Stomach (tissue), 9 donors: ENCODE data around the gene XXYLT1. TPM values are rescaled to one million over a fixed set of nuclear protein-coding genes. Genes with fewer than 3 reads are reported as not detected.

ENCODE experiments used
- DNase-seq, 2 donors: peaks; one replicate each; pipeline versions ENCODE4 v3.0.0 to v3.0.0-alpha.2; 2013 to 2019
- H3K27ac ChIP-seq, 5 donors: fragments of 200-600 bp in 4 of 5; sonication (generic) in 4 of 5; one replicate each; pipeline ENCODE4 v1.5.1; 2013 to 2019; ENCODE audit warnings: mild to moderate bottlenecking in 1 of 5, moderate library complexity in 1 of 5
- H3K27me3 ChIP-seq, 3 donors: fragments of 200-600 bp; sonication (generic); one replicate each; pipeline ENCODE4 v1.5.1; 2017 to 2019; ENCODE audit warnings: mixed run types in 1 of 3
- H3K36me3 ChIP-seq, 4 donors: fragments of 200-600 bp; sonication (generic); 1 replicate in 3 of 4; 2 replicates in 1 of 4; pipeline ENCODE4 v1.5.1; 2016 to 2019
- H3K4me1 ChIP-seq, 4 donors: fragments of 200-600 bp; sonication (generic); one replicate each; pipeline ENCODE4 v1.5.1; 2016 to 2019
- H3K4me3 ChIP-seq, 4 donors: fragments of 200-600 bp; sonication (generic) in 3 of 4; one replicate each; pipeline ENCODE4 v1.5.1; 2016 to 2019; ENCODE audit warnings: mild to moderate bottlenecking in 1 of 4
- H3K9me3 ChIP-seq, 4 donors: fragments of 200-600 bp; sonication (generic); one replicate each; pipeline ENCODE4 v1.5.1; 2016 to 2019
- CTCF ChIP-seq, 7 experiments: fragments of 450-650 bp in 4 of 7; fragments of 200-600 bp in 3 of 7; sonication (generic) in 3 of 7; IDR thresholded peaks; one replicate each; pipeline ENCODE4 v1.5.1; 2016 to 2019; ENCODE audit warnings: antibody characterized with exemption in 7 of 7, control low read depth in 2 of 7, mild to moderate bottlenecking in 1 of 7
- EP300 ChIP-seq: sonication (generic); formaldehyde crosslinking; IDR thresholded peaks from one replicate; pipeline ENCODE4 v1.6.1; 2017; ENCODE audit warnings: antibody characterized with exemption
- POLR2A ChIP-seq, 4 donors: fragments of 450-650 bp; IDR thresholded peaks; one replicate each; pipeline ENCODE4 v1.6.1; 2016; ENCODE audit warnings: antibody characterized with exemption in 4 of 4, control low read depth in 2 of 4, mild to moderate bottlenecking in 1 of 4, moderate library complexity in 1 of 4
- POLR2AphosphoS5 ChIP-seq, 3 donors: sonication (generic); formaldehyde crosslinking; IDR thresholded peaks; one replicate each; pipeline ENCODE4 v1.6.1; 2016; ENCODE audit warnings: antibody characterized with exemption in 3 of 3
- WGBS, 5 donors: extraction: QIAGEN DNeasy Blood & Tissue Kit in 3 of 5; methylation state at CpG; one replicate each; pipeline versions ENCODE4 v1.1.5 to v1.1.7; 2013 to 2018; 5-methylcytosine and 5-hydroxymethylcytosine counted together
- intact Hi-C: fragments of 100-400 bp; cut with DNase I; formaldehyde crosslinking; loops from one replicate; pipeline ENCODE4 v1.15.1; 2023; ENCODE audit warnings: low total_unique reads
- polyA plus RNA-seq, 3 donors: library from polyadenylated mRNA; stranded (reverse); fragments of 200-250 nt; gene quantifications; one replicate each; pipeline ENCODE4 v1.2.3, GENCODE V29; 2013
- total RNA-seq, 5 donors: library from RNA; depleted of rRNA; stranded (reverse); fragments of >200 nt; gene quantifications; one replicate each; pipeline versions ENCODE4 v1.1.0 to v1.2.3, GENCODE V29; 2014 to 2016
- donor health status: healthy with polysubstance abuse.
- donor health status: Bipolar disorder and iron deficiency.
- donor health status: healthy.

The XXYLT1 gene
- total and polyA plus RNA-seq, 8 donors = 2.1 to 41.5 (median 11.4) TPM; not detected in 1

GRCh38 chr3:195041871-195042742 is 228.9 kb downstream of the XXYLT1 start:
- H3K27me3 ChIP-seq = no peaks in the 10 kb centered on the region
- no peak overlapping the region for H3K27ac ChIP-seq
- intact Hi-C loops = no loop called here
- 72 to 82% (median 79%) methylated on average over 16 of the region's 16 CpGs for WGBS, 5 donors
- no peak for TF ChIP-seq CTCF (IDR thresholded peaks at IDR 0.05)
- TF ChIP-seq POLR2AphosphoS5 (IDR thresholded peaks at IDR 0.05) = no peak
- no peak for TF ChIP-seq POLR2A (IDR thresholded peaks at IDR 0.05)
- TF ChIP-seq EP300 = no peak
- DNase-seq = peak in 1 of 2 donors; percentile 16
- H3K9me3 ChIP-seq = no peaks in the 10 kb centered on the region
- H3K4me1 ChIP-seq = peaks cover 0 to 4% (median 0%) of the 10 kb centered on the region in 4 donors
- H3K36me3 ChIP-seq = no peaks in the 10 kb centered on the region
- no peak overlapping the region for H3K4me3 ChIP-seq

- peaks cover 0 to 4% (median 0%) of the 10 kb centered on the region in 4 donors for H3K4me1 ChIP-seq
- intact Hi-C loops = no loop called here
- no peak overlapping the region for H3K27ac ChIP-seq
- H3K9me3 ChIP-seq = no peaks in the 10 kb centered on the region
- H3K4me3 ChIP-seq = no peak overlapping the region
- DNase-seq = peak; percentile 18 to 57
- no peaks in the 10 kb centered on the region for H3K36me3 ChIP-seq
- TF ChIP-seq POLR2AphosphoS5 (IDR thresholded peaks at IDR 0.05) = no peak
- TF ChIP-seq EP300 = no peak
- TF ChIP-seq CTCF (IDR thresholded peaks at IDR 0.05) = no peak
- TF ChIP-seq POLR2A (IDR thresholded peaks at IDR 0.05) = no peak
- WGBS, 5 donors = 76 to 81% (median 77%) methylated on average over 11 to 13 of the region's 13 CpGs
- no peaks in the 10 kb centered on the region for H3K27me3 ChIP-seq
Observed at GRCh38 chr3:195040773-195041520, 230.0 kb downstream of the XXYLT1 start.

- Histone ChIP-seq H3K4me1 (peaks cover 0 to 4% (median 0%) of the 10 kb centered on the region in 4 donors), H3K4me3 (no peak overlapping the region), H3K9me3 (no peaks in the 10 kb centered on the region), H3K27ac (no peak overlapping the region), H3K27me3 (no peaks in the 10 kb centered on the region), H3K36me3 (no peaks in the 10 kb centered on the region)
- TF ChIP-seq EP300 (no peak), POLR2A (IDR thresholded peaks at IDR 0.05) (no peak), CTCF (IDR thresholded peaks at IDR 0.05) (no peak), POLR2AphosphoS5 (IDR thresholded peaks at IDR 0.05) (no peak)
- intact Hi-C loops = no loop called here
- 78 to 92% (median 90%) methylated on average over 11 of the region's 11 CpGs for WGBS, 5 donors
- no peak for DNase-seq
Observed at GRCh38 chr3:195040094-195040493, 230.9 kb downstream of the XXYLT1 start.

- H3K36me3 ChIP-seq = no peaks in the 10 kb centered on the region
- H3K27ac ChIP-seq = no peak overlapping the region
- intact Hi-C loops = no loop called here
- WGBS, 5 donors = 68 to 77% (median 71%) methylated on average over 7 of the region's 7 CpGs
- no peaks in the 10 kb centered on the region for H3K27me3 ChIP-seq
- H3K9me3 ChIP-seq = no peaks in the 10 kb centered on the region
- TF ChIP-seq POLR2A (IDR thresholded peaks at IDR 0.05) (no peak), EP300 (no peak), POLR2AphosphoS5 (IDR thresholded peaks at IDR 0.05) (no peak), CTCF (IDR thresholded peaks at IDR 0.05) (no peak)
- peaks cover 0 to 4% (median under 1%) of the 10 kb centered on the region in 4 donors for H3K4me1 ChIP-seq
- DNase-seq = no peak
- H3K4me3 ChIP-seq = no peak overlapping the region
Observed at GRCh38 chr3:195039180-195039843, 231.6 kb downstream of the XXYLT1 start.
